ENCODE measurements around the gene APOB. TPM values are rescaled to one million over a fixed set of nuclear protein-coding genes. Genes with fewer than 3 reads are reported as not detected.

The APOB gene
- total RNA-seq, 3 donors from 2014 or later (not counting 1 experiment from before 2014, with no cell fraction given), result not detected

DNA sequence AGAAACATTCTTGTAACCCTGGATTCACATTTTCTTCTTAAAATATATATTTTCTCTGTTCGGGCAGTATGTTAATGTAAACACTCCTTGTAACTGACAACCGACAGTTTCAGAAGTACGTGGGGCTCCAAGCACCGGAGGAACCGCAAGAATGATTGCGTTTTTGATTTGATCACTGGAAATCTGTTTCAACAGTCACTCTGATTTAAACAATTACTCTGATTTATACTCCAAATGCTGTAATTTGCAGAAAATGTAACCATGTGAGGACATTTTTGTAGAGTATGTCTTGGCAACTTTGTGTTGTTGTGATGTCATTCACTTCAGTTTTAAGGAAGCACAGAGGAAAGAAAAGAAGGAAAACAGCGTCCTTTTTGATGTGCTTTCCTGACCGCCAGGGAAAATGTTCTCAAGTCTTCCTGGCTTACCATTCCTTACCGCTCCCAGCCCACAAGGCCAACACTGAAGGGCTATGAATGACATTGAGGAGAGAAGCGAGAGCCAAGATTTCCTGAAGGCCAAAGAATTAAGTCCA is 77.7 kb downstream of the APOB start:
- no peaks in the 10 kb centered on the region for H3K36me3 ChIP-seq (ENCODE audit: control insufficient read depth, insufficient read depth, low read length)
- Mint-ChIP-seq H3K4me1 (no peaks in the 10 kb centered on the region), H3K4me3 (no peak overlapping the region), H3K27ac (no peak overlapping the region), H3K27me3 (ENCODE audit: low read depth in 2 of 2) (peaks cover 17 to 31% of the 10 kb centered on the region in 2 donors), H3K36me3 (no peaks in the 10 kb centered on the region), H3K9me3 (no peaks in the 10 kb centered on the region)
- ATAC-seq (no peak), DNase-seq (no peak)
- H3K27me3 ChIP-seq (ENCODE audit: control insufficient read depth, insufficient read depth, low read length), result no peaks in the 10 kb centered on the region
- no peak overlapping the region for H3K4me3 ChIP-seq (ENCODE audit: low read length)
- WGBS (ENCODE audit: insufficient coverage), result 80% methylated on average over 9 of the region's 10 CpGs
- H3K9me3 ChIP-seq (ENCODE audit: control insufficient read depth, insufficient read depth, low read length), result no peaks in the 10 kb centered on the region
- H3K4me1 ChIP-seq (ENCODE audit: control insufficient read depth, insufficient read depth, low read length), result no peaks in the 10 kb centered on the region
- H3K27ac ChIP-seq (ENCODE audit: low read length), result no peak overlapping the region
- intact Hi-C loops (cut with micrococcal nuclease), result no loop called here
- TF ChIP-seq, protein P1, sequence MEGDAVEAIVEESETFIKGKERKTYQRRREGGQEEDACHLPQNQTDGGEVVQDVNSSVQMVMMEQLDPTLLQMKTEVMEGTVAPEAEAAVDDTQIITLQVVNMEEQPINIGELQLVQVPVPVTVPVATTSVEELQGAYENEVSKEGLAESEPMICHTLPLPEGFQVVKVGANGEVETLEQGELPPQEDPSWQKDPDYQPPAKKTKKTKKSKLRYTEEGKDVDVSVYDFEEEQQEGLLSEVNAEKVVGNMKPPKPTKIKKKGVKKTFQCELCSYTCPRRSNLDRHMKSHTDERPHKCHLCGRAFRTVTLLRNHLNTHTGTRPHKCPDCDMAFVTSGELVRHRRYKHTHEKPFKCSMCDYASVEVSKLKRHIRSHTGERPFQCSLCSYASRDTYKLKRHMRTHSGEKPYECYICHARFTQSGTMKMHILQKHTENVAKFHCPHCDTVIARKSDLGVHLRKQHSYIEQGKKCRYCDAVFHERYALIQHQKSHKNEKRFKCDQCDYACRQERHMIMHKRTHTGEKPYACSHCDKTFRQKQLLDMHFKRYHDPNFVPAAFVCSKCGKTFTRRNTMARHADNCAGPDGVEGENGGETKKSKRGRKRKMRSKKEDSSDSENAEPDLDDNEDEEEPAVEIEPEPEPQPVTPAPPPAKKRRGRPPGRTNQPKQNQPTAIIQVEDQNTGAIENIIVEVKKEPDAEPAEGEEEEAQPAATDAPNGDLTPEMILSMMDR (IDR thresholded peaks at IDR 0.05), result no peak

DNA sequence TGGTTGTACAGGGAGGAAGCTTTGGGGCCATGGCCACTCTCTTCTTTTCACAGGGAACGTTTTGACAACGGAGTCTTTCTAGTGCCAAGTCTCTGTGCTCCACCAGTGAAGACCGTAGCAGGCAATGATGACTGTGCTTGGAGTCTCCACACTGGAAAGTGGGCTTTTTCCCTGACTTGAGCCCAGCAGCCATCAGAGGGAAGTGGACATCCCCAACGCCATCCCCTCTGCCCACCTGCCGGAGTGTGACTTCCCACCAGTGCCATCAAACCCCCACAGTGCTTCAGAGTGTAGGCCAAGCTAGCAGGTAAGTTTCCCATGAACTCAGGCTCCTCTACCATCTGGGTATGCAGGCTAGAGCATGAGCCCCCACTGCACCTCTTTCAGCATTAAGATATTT is 78.7 kb downstream of the APOB start:
- no peak for ATAC-seq
- H3K27ac ChIP-seq (ENCODE audit: low read length), result no peak overlapping the region

DNA sequence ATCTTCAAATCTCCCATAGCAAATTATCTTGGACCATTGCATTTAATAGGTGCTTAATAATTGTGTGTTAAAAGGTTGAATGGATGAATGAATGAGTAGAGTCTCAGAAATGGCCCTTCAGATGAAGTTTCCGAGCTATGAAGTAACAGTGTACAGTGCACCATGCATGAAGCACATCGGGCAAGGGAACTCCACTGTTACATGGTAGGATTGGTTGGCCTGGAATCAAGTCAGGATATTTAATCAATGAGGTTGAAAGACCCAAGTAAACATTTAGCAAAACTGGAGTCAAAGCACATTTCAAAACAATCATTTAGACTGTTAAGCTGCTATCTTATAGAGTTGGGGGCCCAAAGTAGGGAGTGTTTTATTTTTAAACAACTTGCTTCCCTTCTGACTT is 80.0 kb downstream of the APOB start:
- Mint-ChIP-seq H3K27ac (no peak overlapping the region), H3K36me3 (no peaks in the 10 kb centered on the region), H3K4me1 (no peaks in the 10 kb centered on the region), H3K4me3 (no peak overlapping the region), H3K27me3 (ENCODE audit: low read depth in 2 of 2) (peaks cover 10 to 24% of the 10 kb centered on the region in 2 donors), H3K9me3 (no peaks in the 10 kb centered on the region)
- TF ChIP-seq, protein P1 (IDR thresholded peaks at IDR 0.05), result no peak
- no peaks in the 10 kb centered on the region for H3K9me3 ChIP-seq (ENCODE audit: control insufficient read depth, insufficient read depth, low read length)
- H3K4me3 ChIP-seq (ENCODE audit: low read length), result no peak overlapping the region
- H3K4me1 ChIP-seq (ENCODE audit: control insufficient read depth, insufficient read depth, low read length), result no peaks in the 10 kb centered on the region
- H3K36me3 ChIP-seq (ENCODE audit: control insufficient read depth, insufficient read depth, low read length), result no peaks in the 10 kb centered on the region
- H3K27me3 ChIP-seq (ENCODE audit: control insufficient read depth, insufficient read depth, low read length), result no peaks in the 10 kb centered on the region
- H3K27ac ChIP-seq (ENCODE audit: low read length), result no peak overlapping the region
- 90% methylated on average over 2 of the region's 2 CpGs for WGBS (ENCODE audit: insufficient coverage)
- DNase-seq (no peak), ATAC-seq (no peak)
- intact Hi-C loops (cut with micrococcal nuclease), result loop anchor here (1.0 to 5.0 kb wide), 2 partner anchors 303 to 522 kb away; no protein-coding TSS in a partner anchor

More for the DNA sequence above, 78.7 kb downstream of the APOB start:
- no peak for DNase-seq
- Mint-ChIP-seq H3K36me3 (no peaks in the 10 kb centered on the region), H3K27me3 (ENCODE audit: low read depth in 2 of 2) (peaks cover 20 to 28% of the 10 kb centered on the region in 2 donors), H3K9me3 (no peaks in the 10 kb centered on the region), H3K4me3 (no peak overlapping the region), H3K27ac (no peak overlapping the region), H3K4me1 (no peaks in the 10 kb centered on the region)
- H3K27me3 ChIP-seq (ENCODE audit: control insufficient read depth, insufficient read depth, low read length), result no peaks in the 10 kb centered on the region
- H3K4me1 ChIP-seq (ENCODE audit: control insufficient read depth, insufficient read depth, low read length), result no peaks in the 10 kb centered on the region
- intact Hi-C loops (cut with micrococcal nuclease), result no loop called here
- no peaks in the 10 kb centered on the region for H3K36me3 ChIP-seq (ENCODE audit: control insufficient read depth, insufficient read depth, low read length)
- TF ChIP-seq, protein P1 (IDR thresholded peaks at IDR 0.05), result no peak
- no peaks in the 10 kb centered on the region for H3K9me3 ChIP-seq (ENCODE audit: control insufficient read depth, insufficient read depth, low read length)
- 92% methylated on average over 5 of the region's 5 CpGs for WGBS (ENCODE audit: insufficient coverage)
- H3K4me3 ChIP-seq (ENCODE audit: low read length), result no peak overlapping the region
